Breast epithelium (tissue), 4 donors: Measurements from ENCODE around the gene PCYT2. TPM values are rescaled to one million over a fixed set of nuclear protein-coding genes. Genes with fewer than 3 reads are reported as not detected.

Source experiments
- DNase-seq, 2 donors: peaks; one replicate each; pipeline ENCODE4 v3.0.0-alpha.2; 2019; ENCODE audit warnings: low spot score in 2 of 2
- H3K27ac ChIP-seq, 2 donors: fragments of 200-600 bp; sonication (generic) in 1 of 2; one replicate each; pipeline ENCODE4 v1.5.1; 2016 to 2019; ENCODE audit warnings: mild to moderate bottlenecking in 1 of 2
- H3K27me3 ChIP-seq, 2 donors: fragments of 200-600 bp; sonication (generic) in 1 of 2; one replicate each; pipeline versions ENCODE4 v1.5.1 to v1.6.0; 2017 to 2019; ENCODE audit warnings: control low read depth in 1 of 2, mild to moderate bottlenecking in 1 of 2
- H3K36me3 ChIP-seq: fragments of 200-600 bp; one replicate; pipeline ENCODE4 v1.5.1; 2019
- H3K4me1 ChIP-seq, 2 donors: fragments of 200-600 bp; sonication (generic); one replicate each; pipeline ENCODE4 v1.5.1; 2016 to 2019; ENCODE audit warnings: control low read depth in 1 of 2
- H3K4me3 ChIP-seq, 3 donors: fragments of 200-600 bp; sonication (generic); 1 replicate in 2 of 3; 2 replicates in 1 of 3; pipeline ENCODE4 v1.5.1; 2016 to 2019; ENCODE audit warnings: mild to moderate bottlenecking in 3 of 3, moderate library complexity in 2 of 3
- H3K9me3 ChIP-seq, 2 donors: fragments of 200-600 bp; sonication (generic) in 1 of 2; one replicate each; pipeline ENCODE4 v1.5.1; 2016 to 2019; ENCODE audit warnings: control low read depth in 1 of 2
- CTCF ChIP-seq, 3 donors: fragments of 450-650 bp; IDR thresholded peaks; one replicate each; pipeline ENCODE4 v1.5.1; 2016 to 2017; ENCODE audit warnings: antibody characterized with exemption in 3 of 3, mild to moderate bottlenecking in 3 of 3, moderate library complexity in 3 of 3
- POLR2A ChIP-seq: fragments of 450-650 bp; IDR thresholded peaks from one replicate; pipeline ENCODE4 v1.6.1; 2016; ENCODE audit warnings: antibody characterized with exemption, mild to moderate bottlenecking, moderate library complexity
- POLR2AphosphoS5 ChIP-seq, 3 donors: sonication (generic); formaldehyde crosslinking; IDR thresholded peaks; one replicate each; pipeline ENCODE4 v1.6.1; 2017; ENCODE audit warnings: antibody characterized with exemption in 3 of 3
- intact Hi-C: fragments of 100-400 bp; cut with DNase I; formaldehyde crosslinking; loops from one replicate; pipeline ENCODE4 v1.15.1; 2023; ENCODE audit warnings: low total_unique reads
- total RNA-seq, 3 donors: library from RNA; depleted of rRNA; stranded (reverse); fragments of >200 nt; gene quantifications; one replicate each; pipeline ENCODE4 v1.1.0, GENCODE V29; 2016

Gene PCYT2
- total RNA-seq, 3 donors from 2014 or later: 22.9 to 69.4 (median 35.9) TPM

- no peaks in the 10 kb centered on the region for H3K9me3 ChIP-seq
- no peak overlapping the region for H3K4me3 ChIP-seq
- H3K27ac ChIP-seq: no peak overlapping the region
- H3K36me3 ChIP-seq: no peaks in the 10 kb centered on the region
- no peaks in the 10 kb centered on the region for H3K27me3 ChIP-seq
- DNase-seq: no peak
- intact Hi-C loops: no loop called here
- H3K4me1 ChIP-seq: peaks cover 0 to 6% of the 10 kb centered on the region in 2 donors
- no peak for TF ChIP-seq POLR2A
- TF ChIP-seq CTCF (IDR thresholded peaks at IDR 0.05): no peak
- no peak for TF ChIP-seq POLR2AphosphoS5 (IDR thresholded peaks at IDR 0.05)
These were observed 20.5 kb upstream of the PCYT2 start for GRCh38 chr17:81931557-81932332.

GRCh38 chr17:81931189-81931556, 20.0 kb upstream of the PCYT2 start:
- Histone ChIP-seq H3K27me3 (no peaks in the 10 kb centered on the region), H3K27ac (no peak overlapping the region), H3K4me3 (no peak overlapping the region), H3K9me3 (no peaks in the 10 kb centered on the region), H3K36me3 (no peaks in the 10 kb centered on the region), H3K4me1 (peaks cover 1 to 6% of the 10 kb centered on the region in 2 donors)
- TF ChIP-seq CTCF (IDR thresholded peaks at IDR 0.05): no peak
- TF ChIP-seq POLR2AphosphoS5 (IDR thresholded peaks at IDR 0.05): no peak
- TF ChIP-seq POLR2A: no peak
- intact Hi-C loops: no loop called here
- DNase-seq: no peak

- TF ChIP-seq POLR2A: no peak
- no peak for TF ChIP-seq POLR2AphosphoS5 (IDR thresholded peaks at IDR 0.05)
- intact Hi-C loops: no loop called here
These were observed 19.2 kb upstream of the PCYT2 start for GRCh38 chr17:81930142-81931125.

GRCh38 chr17:81929253-81930141, 18.3 kb upstream of the PCYT2 start:
- Histone ChIP-seq H3K36me3 (no peaks in the 10 kb centered on the region), H3K4me3 (no peak overlapping the region), H3K9me3 (no peaks in the 10 kb centered on the region), H3K27me3 (no peaks in the 10 kb centered on the region), H3K4me1 (peaks cover 6 to 11% of the 10 kb centered on the region in 2 donors), H3K27ac (no peak overlapping the region)
- no peak for TF ChIP-seq POLR2A
- no peak for TF ChIP-seq CTCF (IDR thresholded peaks at IDR 0.05)
- no peak for TF ChIP-seq POLR2AphosphoS5 (IDR thresholded peaks at IDR 0.05)
- no peak for DNase-seq
- intact Hi-C loops: no loop called here

More at GRCh38 chr17:81930142-81931125, 19.2 kb upstream of the PCYT2 start:
- no peak for DNase-seq
- H3K27ac ChIP-seq: no peak overlapping the region
- no peaks in the 10 kb centered on the region for H3K36me3 ChIP-seq
- no peaks in the 10 kb centered on the region for H3K27me3 ChIP-seq
- no peaks in the 10 kb centered on the region for H3K9me3 ChIP-seq
- no peak overlapping the region for H3K4me3 ChIP-seq
- peaks cover 6% of the 10 kb centered on the region in 2 donors for H3K4me1 ChIP-seq
